Activated CD8-positive, alpha-beta memory T cell treated with anti-CD3 and anti-CD28 coated beads for 48 hours (primary cell): ENCODE results near the gene CASTOR1.
A peak's percentile ranks its signal among the peaks of the same experiment; 100 is the strongest.

Source experiments
- DNase-seq, 3 experiments: peaks; one replicate each; pipeline ENCODE4 v3.0.0-alpha.2; 2020; ENCODE audit warnings: low read depth in 2 of 3, low spot score in 2 of 3

Gene CASTOR1

GRCh38 chr22:30266445-30267381, 22.6 kb downstream of the CASTOR1 start, which contains the start of gene OSM:
TSS of gene OSM (minus strand) at chr22:30266851. CDS start at chr22:30266799, 52 bp downstream.
- DNase-seq, result peak in 1 of 3 experiments; percentile 73

GRCh38 chr22:30265823-30266444, 23.4 kb downstream of the CASTOR1 start:
- DNase-seq, result peak in 2 of 3 experiments; percentile 65 to 76

- no peak for DNase-seq
These were observed 24.1 kb downstream of the CASTOR1 start for GRCh38 chr22:30265131-30265720.

DNA sequence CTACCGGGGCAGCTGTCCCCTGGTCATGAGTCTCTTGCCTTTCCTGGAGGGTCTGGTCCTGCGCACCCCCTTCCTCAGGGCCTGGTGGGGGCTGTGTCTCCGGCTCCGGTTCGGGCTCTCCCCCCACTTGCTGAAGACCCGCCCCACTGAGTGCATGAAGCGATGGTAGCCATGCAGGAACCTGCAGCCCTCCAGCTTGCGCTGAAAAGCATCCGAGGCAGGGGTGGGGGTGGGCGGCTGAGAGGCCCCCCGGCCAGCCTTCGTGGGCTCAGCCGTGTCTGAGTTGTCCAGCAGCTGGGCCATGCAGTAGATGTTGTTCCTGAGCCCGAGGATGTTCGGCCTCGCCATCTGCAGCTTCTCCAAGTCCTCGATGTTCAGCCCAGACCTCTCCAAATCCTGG, 25.4 kb downstream of the CASTOR1 start:
- no peak for DNase-seq

- peak; percentile 57 to 89 (median 85) for DNase-seq
These were observed 26.2 kb downstream of the CASTOR1 start for GRCh38 chr22:30262917-30263741.

DNA sequence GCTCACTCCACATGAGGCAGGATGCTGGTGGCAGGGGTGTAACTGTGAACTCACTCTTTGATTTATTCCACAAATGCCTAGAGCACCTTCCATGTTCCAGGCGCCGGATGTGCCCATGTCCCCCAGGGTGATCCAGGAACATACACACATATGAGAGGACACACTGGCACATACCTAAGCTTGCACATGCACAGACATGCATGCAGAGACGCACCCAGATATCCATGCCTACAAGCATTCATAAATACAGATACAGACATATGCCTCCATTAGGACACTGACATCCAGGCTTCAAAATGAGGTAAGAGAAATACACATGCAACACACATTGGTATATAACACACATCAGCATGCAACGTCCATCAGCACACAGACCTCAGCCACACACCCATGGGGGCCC, 27.2 kb downstream of the CASTOR1 start:
- no peak for DNase-seq

DNA sequence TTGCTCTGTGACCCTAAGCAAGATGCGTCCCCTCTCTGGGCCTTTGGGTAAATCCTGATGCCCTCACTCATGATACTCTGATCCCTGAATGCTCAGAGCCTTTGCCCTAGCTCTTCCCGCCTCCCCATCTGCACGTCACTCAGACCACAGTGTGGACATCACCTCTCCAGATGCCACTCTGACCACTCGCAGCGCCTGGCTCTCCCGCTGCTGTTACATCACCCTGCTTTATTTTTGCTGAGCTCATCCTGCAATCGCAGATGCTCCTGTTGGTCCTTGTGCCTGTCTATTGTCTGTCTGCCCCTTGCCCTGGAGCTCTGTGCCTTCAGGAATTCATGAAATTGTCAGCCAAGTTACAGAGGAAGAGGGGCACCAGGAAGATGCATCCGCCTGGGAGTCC, 28.2 kb downstream of the CASTOR1 start:
- no peak for DNase-seq

GRCh38 chr22:30260682-30261081, 28.6 kb downstream of the CASTOR1 start:
- no peak for DNase-seq

GRCh38 chr22:30260276-30260675, 29.0 kb downstream of the CASTOR1 start:
- no peak for DNase-seq

DNA sequence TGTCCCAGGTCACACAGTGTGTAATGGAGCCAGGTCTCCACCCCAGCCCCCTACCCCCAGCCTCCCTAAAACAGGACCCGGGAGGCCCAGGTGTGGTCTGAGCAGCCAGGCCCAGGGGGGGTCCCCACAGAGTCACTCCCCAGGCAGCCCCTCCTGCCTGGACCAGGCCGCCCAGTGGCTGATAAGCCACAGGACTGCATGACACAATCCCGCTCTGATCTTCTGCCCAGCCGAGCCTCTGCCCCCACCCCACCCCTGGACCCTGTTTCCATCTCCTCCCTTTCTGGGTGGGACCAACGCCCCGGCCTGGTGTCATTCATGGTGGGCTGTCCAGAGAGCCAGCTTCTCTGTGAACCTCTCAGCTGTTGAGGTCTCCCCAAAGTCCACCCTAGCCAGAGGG, 35.0 kb downstream of the CASTOR1 start:
- DNase-seq, result no peak

- DNase-seq, result no peak
These were observed 36.0 kb downstream of the CASTOR1 start for GRCh38 chr22:30253205-30253852.

GRCh38 chr22:30252411-30253204, 36.7 kb downstream of the CASTOR1 start:
- DNase-seq, result no peak

DNA sequence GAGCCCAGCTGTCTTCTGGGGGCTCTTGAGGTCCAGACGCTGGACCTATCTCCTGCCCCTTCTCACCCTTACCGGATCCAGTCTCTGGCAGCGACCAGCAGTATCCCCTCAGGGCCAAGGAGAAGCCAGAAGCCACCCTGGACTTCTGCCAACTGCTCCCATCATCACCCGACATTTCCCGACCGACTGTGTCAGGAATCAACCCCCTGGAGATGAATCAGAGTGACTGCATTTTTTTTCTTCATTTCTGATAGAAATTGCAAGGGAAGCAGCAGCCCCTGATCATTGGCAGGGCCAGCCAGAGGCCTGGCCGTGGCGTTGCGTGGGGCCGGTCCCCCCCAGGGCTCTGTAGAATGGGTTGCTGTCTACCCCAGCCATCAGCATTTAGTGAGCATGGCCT, 37.6 kb downstream of the CASTOR1 start:
- DNase-seq, result no peak

DNA sequence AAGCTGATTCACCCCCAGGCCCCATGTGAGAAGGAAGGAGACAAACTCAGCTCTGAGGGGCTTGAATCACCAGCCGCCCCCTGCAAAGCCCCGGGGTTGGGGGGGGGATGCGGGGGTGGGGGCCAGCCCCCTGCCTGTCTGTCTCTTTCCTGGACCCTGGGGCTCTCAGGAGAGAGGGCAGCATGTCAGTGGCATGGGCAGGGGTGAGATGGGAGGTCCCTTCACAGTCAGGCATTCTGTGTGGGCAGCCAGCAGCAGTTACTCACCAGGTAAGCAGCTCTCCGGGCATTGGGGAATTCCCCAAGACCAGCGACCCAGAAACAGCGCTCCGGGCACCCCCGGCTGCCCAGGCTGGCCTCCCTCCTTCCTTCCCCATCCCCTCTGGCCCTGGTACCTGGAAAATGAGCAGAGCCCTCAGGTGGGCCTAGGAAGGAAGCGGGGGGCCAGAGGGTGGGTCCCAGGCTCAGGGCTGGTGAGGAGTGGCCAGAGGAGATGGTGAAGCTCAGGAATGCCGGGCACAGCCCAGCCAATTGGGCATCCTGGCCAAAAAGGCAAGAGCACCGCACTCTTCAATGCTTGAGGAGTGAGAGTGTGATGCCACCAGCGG, 38.5 kb downstream of the CASTOR1 start:
- no peak for DNase-seq

DNA sequence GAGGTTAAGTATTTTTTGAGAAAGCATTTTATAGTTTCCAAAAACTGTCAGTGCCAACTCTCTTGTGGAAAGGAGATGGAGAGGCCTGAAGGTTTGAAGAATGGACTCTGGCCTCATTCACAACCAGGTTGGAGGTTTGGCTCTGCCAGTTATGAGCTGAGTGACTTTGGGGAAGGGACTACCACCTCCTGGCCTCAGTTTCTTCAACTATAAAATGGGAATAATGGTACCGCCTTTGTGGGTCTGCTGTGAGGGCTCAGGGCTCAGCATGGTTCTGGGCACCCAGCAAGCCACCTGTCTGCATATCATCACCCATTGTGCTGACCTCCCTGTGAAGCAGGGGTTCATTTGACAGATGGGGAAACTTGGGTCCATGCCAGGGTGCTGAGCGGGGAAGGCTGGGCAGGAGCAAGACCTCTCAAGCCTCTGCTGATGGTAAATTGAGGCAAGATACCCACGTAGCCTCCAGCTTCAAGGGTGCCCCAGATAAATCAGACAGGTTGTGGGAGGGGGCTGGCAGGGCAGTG, 39.2 kb downstream of the CASTOR1 start:
- no peak for DNase-seq

DNA sequence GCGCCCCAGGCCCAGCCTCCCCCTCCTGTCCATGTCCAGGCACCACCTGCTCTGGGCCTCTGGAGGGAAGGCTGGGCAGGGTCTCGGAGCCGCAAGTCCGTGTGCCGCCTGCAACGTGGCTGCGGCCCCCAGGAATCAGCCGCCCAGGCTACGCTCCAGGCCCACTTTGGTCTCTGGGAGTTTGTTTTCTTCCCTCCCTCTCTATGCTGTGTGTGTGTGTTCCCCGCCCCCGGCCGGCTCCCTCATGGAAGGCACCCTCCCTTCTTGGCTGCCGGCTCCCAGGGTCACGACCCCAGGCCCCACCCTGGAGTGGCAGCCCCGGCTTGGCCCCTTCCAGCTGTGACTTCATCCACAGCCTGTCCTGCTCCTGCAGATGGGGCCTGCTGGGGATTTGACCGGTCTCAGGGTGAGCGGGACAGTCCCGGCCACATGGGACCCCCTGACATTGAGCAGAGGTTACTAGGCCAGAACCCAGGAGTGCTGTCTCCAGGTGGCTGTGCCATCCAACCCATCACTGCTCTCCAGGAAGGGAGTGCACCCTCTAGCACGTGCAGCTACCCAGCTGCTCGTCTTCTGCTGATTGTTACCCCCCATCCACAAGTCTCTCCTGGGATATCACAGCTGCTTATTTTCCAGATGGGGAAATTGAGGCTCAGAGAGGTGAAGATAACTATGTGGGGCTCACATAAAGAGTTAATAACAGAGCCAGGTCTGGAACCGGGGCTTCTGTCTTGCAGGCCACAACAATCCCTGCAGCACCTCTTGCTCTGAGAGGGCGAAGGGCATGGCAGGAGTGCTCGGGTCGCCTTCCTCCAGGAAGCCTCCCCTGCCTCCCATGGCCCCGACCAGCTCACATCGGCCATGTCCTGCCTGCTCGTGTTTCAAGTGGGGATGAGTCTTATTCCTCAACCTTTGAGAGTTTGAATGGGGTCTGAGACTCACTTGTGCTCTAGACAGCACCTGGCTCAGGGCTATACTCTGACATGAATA, 40.0 kb downstream of the CASTOR1 start:
- DNase-seq, result no peak

DNA sequence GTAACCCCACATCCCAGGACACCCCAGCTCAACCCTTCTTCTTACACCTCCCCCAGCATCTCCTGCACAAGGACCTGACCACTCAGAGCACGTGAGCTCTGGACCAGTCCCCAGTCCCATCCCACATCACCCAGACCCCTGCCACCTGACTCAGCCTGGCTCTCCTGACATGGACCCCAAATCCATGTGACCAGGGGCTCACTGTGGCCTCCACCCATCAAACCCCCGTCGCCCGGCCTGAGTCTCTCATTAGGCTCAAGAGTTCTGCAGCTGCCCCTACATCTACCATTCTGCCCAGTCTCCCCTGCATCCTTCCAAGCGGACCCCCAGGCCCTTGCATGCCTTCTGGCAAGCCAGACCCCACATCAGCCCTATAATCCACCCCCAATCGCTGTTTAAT, 40.8 kb downstream of the CASTOR1 start:
- no peak for DNase-seq

DNA sequence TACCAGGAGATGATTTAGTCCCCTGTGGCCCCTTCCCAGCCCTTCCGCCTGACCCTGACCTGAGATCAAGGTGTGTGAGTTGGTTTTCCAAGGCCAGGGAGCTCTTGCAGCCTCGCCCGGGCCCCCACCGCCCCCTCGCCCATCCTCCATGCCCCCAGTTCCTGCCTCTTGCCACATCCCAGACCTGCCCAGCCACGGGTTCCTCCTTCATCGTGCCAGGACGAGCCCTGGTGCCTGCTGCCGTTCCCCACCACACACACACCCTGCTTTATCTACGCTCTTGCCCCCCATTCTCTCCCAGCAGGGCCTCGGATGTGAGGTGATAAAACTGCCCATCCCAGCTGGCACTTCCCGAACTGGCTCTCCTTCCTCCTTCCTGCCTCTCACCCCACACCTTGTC, 41.3 kb downstream of the CASTOR1 start:
- no peak for DNase-seq
